Osteoblast (primary cell): ENCODE data around the gene PRKCE. TPM values are rescaled to one million over a fixed set of nuclear protein-coding genes. Genes with fewer than 3 reads are reported as not detected.

ENCODE experiments used
- DNase-seq: peaks from one replicate; pipeline ENCODE4 v3.0.0; 2011; ENCODE audit warnings: low spot score, mixed read lengths; ENCODE audit not compliant: insufficient read length; ENCODE audit errors: missing footprints
- H2AFZ ChIP-seq: 2 replicates; pipeline ENCODE4 v1.6.0; 2011; ENCODE audit warnings: mild to moderate bottlenecking, low read length
- H3K27ac ChIP-seq: 2 replicates; pipeline ENCODE4 v1.5.1; 2011; ENCODE audit warnings: mild to moderate bottlenecking, low read depth, low read length, moderate library complexity
- H3K27me3 ChIP-seq: 2 replicates; pipeline ENCODE4 v1.6.0; 2012; ENCODE audit warnings: mild to moderate bottlenecking, control low read depth, inconsistent platforms, low read length, moderate library complexity; ENCODE audit not compliant: insufficient read depth
- H3K36me3 ChIP-seq: 2 replicates; pipeline ENCODE4 v1.5.1; 2011; ENCODE audit warnings: mild to moderate bottlenecking, low read length, control low read depth, moderate library complexity; ENCODE audit not compliant: insufficient read depth
- H3K4me1 ChIP-seq: 2 replicates; pipeline ENCODE4 v1.5.1; 2011; ENCODE audit warnings: mild to moderate bottlenecking, low read length, control low read depth, moderate library complexity; ENCODE audit not compliant: insufficient read depth
- H3K4me2 ChIP-seq: 2 replicates; pipeline ENCODE4 v1.6.0; 2011; ENCODE audit warnings: mild to moderate bottlenecking, low read length; ENCODE audit not compliant: insufficient read depth
- H3K4me3 ChIP-seq: fragments of 200-600 bp; sonication (generic); 3 replicates; pipeline ENCODE4 v1.5.1; 2012; ENCODE audit warnings: mild to moderate bottlenecking, low read length, inconsistent platforms; ENCODE audit not compliant: insufficient read depth
- H3K79me2 ChIP-seq: 2 replicates; pipeline ENCODE4 v1.6.0; 2012; ENCODE audit warnings: mild to moderate bottlenecking, low read length, control low read depth, inconsistent platforms; ENCODE audit not compliant: insufficient read depth
- H3K9me3 ChIP-seq: 2 replicates; pipeline ENCODE4 v1.5.1; 2011; ENCODE audit warnings: low read depth, low read length, control low read depth
- H4K20me1 ChIP-seq: 2 replicates; pipeline ENCODE4 v1.6.0; 2012; ENCODE audit warnings: mild to moderate bottlenecking, low read length, control low read depth; ENCODE audit not compliant: insufficient read depth
- total RNA-seq: library from RNA; depleted of rRNA; stranded (reverse); fragments of >200 nt; gene quantifications from 2 replicates; pipeline ENCODE4 v1.2.3, GENCODE V29; 2012
- TF ChIP-seq, protein P1 (sequence below): IDR thresholded peaks from 2 replicates; pipeline ENCODE4 v1.5.1; 2011; ENCODE audit warnings: mild to moderate bottlenecking, low read depth, low read length, moderate library complexity; ENCODE audit errors: extremely low read depth

Gene PRKCE
- total RNA-seq, 1 donor: 22.1 TPM

DNA sequence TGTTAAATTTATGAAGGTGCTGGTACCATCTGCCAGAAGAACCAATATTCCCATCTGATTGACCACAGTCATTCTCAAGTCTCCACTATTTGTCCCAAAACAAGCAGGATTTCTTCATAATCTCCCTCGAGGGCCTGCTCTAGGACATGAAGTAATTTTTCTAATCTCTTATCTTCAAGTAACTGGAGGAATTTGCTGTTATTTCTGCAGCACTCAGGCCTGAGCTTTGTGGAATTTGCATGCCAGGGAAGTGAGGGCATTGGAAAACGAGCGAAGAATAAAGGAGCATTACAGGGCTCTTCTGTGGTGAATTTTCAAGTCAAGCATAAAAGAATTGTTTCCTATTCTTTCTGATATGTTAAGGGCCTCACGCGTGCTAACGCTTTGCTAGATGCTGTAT is 484.5 kb downstream of the PRKCE start:
- TF ChIP-seq, protein P1, sequence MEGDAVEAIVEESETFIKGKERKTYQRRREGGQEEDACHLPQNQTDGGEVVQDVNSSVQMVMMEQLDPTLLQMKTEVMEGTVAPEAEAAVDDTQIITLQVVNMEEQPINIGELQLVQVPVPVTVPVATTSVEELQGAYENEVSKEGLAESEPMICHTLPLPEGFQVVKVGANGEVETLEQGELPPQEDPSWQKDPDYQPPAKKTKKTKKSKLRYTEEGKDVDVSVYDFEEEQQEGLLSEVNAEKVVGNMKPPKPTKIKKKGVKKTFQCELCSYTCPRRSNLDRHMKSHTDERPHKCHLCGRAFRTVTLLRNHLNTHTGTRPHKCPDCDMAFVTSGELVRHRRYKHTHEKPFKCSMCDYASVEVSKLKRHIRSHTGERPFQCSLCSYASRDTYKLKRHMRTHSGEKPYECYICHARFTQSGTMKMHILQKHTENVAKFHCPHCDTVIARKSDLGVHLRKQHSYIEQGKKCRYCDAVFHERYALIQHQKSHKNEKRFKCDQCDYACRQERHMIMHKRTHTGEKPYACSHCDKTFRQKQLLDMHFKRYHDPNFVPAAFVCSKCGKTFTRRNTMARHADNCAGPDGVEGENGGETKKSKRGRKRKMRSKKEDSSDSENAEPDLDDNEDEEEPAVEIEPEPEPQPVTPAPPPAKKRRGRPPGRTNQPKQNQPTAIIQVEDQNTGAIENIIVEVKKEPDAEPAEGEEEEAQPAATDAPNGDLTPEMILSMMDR: no peak

DNA sequence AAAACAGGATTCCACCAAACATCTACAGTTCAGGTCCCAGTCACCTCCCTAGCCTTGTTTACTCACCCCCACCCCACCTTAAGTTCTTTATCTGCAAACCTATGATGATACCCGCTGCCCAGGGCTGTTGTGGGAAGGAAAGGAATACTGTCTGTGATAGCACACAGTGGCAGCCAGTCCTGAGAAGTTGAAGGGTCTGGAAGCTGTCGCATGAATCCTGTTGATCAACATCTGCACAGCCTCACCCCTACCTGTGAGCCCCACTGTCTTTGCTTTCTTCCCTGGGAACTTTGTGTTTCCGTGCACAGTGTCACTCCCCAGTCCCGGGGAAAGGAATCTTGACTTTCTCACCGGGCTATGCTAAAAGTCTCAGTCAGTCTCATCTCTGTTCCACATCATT is 485.0 kb downstream of the PRKCE start:
- peak overlapping the region; percentile 65 for H3K27ac ChIP-seq
- TF ChIP-seq, protein P1: no peak
- H3K4me2 ChIP-seq: peak overlapping the region; percentile 12

More for the DNA sequence above, 484.5 kb downstream of the PRKCE start:
- peaks cover 29% of the 10 kb centered on the region for H3K4me1 ChIP-seq
- no peaks in the 10 kb centered on the region for H3K27me3 ChIP-seq
- H2AFZ ChIP-seq: no peak overlapping the region
- H3K9me3 ChIP-seq: no peaks in the 10 kb centered on the region
- no peaks in the 10 kb centered on the region for H4K20me1 ChIP-seq
- peak overlapping the region; percentile 65 for H3K27ac ChIP-seq
- no peak overlapping the region for H3K4me3 ChIP-seq
- H3K79me2 ChIP-seq: no peaks in the 10 kb centered on the region
- peak overlapping the region; percentile 12 for H3K4me2 ChIP-seq
- no peak for DNase-seq
- no peaks in the 10 kb centered on the region for H3K36me3 ChIP-seq

DNA sequence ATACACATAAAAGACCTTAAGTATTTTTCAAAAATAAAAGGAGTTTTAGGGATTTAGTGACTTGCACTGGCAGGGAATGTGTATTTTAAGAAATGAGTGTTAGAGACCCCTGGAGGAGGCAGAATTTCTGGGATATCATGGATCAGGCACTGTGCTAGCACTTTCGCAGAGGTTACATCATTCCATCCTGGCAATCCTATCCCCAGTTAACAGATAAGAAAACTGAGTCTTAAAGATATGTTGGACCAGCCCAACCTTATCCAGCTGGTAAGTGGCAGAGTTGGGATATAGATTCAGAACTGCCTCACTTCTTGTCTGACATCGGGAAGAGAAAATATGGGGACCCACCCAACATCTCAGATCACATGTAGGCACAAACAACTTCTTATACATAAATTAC is 485.5 kb downstream of the PRKCE start:
- no peak overlapping the region for H3K27ac ChIP-seq

More for the DNA sequence above, 485.0 kb downstream of the PRKCE start:
- no peak for DNase-seq
- no peaks in the 10 kb centered on the region for H3K27me3 ChIP-seq
- no peak overlapping the region for H3K4me3 ChIP-seq
- no peak overlapping the region for H2AFZ ChIP-seq
- H3K9me3 ChIP-seq: no peaks in the 10 kb centered on the region
- H3K4me1 ChIP-seq: peaks cover 29% of the 10 kb centered on the region
- no peaks in the 10 kb centered on the region for H3K79me2 ChIP-seq
- no peaks in the 10 kb centered on the region for H3K36me3 ChIP-seq
- no peaks in the 10 kb centered on the region for H4K20me1 ChIP-seq

DNA sequence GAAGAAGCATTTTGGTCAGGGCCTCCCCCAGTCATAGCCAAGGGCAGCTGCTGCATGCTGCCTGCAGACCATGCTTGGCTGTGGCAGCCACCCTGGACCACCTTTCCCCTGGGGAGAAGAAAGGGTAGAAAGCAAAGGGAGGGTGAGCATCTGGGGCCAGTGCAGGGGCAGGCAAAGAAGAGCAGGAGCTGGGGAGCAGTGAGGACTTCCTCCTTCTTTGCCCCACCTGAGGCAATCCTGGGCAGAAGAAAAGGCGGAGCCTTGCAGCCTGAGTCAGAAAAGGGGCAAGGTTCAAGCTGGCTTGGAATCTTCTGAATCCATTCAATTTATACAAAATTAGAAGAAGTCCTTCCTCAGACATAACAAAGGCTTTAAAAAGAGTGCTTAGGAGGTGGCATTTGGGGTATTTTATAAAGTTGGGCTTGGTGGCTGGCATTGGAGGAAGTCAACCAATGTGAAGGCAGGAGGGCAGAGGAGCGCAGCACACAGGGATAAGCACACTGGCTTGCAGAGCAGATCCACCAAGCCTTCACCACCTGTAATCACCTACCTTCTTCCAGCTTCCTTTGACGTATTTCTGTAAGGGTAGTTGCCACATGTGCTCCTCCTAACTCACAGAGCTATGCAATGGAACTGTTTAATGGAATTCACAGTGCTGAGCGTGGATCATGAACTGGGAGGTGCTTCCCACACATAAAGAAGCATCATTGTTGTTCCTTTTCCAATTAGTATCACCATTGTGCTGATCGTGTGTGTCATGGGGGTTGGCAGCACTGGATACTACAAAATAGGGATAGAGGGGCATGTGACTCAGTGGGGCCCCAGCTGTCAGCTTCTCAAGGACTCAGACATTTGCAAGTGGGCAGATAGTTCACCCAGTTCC is 491.3 kb downstream of the PRKCE start:
- H3K36me3 ChIP-seq: no peaks in the 10 kb centered on the region
- H3K9me3 ChIP-seq: no peaks in the 10 kb centered on the region
- no peaks in the 10 kb centered on the region for H4K20me1 ChIP-seq
- H3K4me1 ChIP-seq: peaks cover 6% of the 10 kb centered on the region
- no peak overlapping the region for H3K4me2 ChIP-seq
- H2AFZ ChIP-seq: no peak overlapping the region
- DNase-seq: no peak
- TF ChIP-seq, protein P1: no peak
- H3K27me3 ChIP-seq: no peaks in the 10 kb centered on the region
- H3K79me2 ChIP-seq: no peaks in the 10 kb centered on the region
- H3K4me3 ChIP-seq: no peak overlapping the region
- no peak overlapping the region for H3K27ac ChIP-seq

More for the DNA sequence above, 485.5 kb downstream of the PRKCE start:
- Histone ChIP-seq H4K20me1 (no peaks in the 10 kb centered on the region), H3K4me1 (peaks cover 29% of the 10 kb centered on the region), H3K4me3 (no peak overlapping the region), H3K4me2 (no peak overlapping the region), H3K9me3 (no peaks in the 10 kb centered on the region), H3K79me2 (no peaks in the 10 kb centered on the region), H3K27me3 (no peaks in the 10 kb centered on the region), H2AFZ (no peak overlapping the region), H3K36me3 (no peaks in the 10 kb centered on the region)
- TF ChIP-seq, protein P1: no peak
- no peak for DNase-seq
